Fibroblast of mammary gland (primary cell): ENCODE results near the gene ADD2.

ENCODE experiments used
- DNase-seq: peaks from one replicate; pipeline ENCODE4 v3.0.0-alpha.2; 2010; ENCODE audit warnings: low read depth
- H3K4me3 ChIP-seq: 2 replicates; pipeline ENCODE4 v1.5.1; 2011; ENCODE audit warnings: low read depth, mild to moderate bottlenecking, low read length, moderate library complexity; ENCODE audit not compliant: control insufficient read depth
- TF ChIP-seq, protein P1 (sequence below): conservative IDR thresholded peaks from 2 replicates; pipeline ENCODE4 v1.5.1; 2011; ENCODE audit warnings: low read depth, low read length, inconsistent platforms; ENCODE audit not compliant: control insufficient read depth, insufficient read depth

ADD2 gene

DNA sequence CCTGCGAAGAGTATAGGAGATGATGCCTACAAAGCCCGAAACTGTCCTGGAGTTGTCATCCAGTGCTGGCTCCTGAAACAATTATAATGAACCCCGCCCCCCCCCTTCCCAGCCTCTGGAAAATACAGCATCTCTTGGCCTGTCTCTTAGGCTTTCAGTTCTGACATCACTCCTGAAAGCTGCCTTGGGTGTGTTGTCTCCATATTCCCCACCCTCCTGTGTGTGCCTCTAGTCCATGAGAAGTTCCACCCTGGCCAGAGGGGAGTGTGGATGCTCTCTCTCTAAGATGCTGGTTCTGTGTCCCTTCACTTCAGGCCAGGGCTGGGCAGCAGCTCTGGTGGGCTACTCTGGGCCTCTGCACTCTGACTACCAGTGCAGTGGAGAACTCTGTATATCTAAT lies 155.4 kb downstream of the ADD2 start:
- no peak overlapping the region for H3K4me3 ChIP-seq
- TF ChIP-seq, protein P1, sequence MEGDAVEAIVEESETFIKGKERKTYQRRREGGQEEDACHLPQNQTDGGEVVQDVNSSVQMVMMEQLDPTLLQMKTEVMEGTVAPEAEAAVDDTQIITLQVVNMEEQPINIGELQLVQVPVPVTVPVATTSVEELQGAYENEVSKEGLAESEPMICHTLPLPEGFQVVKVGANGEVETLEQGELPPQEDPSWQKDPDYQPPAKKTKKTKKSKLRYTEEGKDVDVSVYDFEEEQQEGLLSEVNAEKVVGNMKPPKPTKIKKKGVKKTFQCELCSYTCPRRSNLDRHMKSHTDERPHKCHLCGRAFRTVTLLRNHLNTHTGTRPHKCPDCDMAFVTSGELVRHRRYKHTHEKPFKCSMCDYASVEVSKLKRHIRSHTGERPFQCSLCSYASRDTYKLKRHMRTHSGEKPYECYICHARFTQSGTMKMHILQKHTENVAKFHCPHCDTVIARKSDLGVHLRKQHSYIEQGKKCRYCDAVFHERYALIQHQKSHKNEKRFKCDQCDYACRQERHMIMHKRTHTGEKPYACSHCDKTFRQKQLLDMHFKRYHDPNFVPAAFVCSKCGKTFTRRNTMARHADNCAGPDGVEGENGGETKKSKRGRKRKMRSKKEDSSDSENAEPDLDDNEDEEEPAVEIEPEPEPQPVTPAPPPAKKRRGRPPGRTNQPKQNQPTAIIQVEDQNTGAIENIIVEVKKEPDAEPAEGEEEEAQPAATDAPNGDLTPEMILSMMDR = no peak
- DNase-seq = no peak

DNA sequence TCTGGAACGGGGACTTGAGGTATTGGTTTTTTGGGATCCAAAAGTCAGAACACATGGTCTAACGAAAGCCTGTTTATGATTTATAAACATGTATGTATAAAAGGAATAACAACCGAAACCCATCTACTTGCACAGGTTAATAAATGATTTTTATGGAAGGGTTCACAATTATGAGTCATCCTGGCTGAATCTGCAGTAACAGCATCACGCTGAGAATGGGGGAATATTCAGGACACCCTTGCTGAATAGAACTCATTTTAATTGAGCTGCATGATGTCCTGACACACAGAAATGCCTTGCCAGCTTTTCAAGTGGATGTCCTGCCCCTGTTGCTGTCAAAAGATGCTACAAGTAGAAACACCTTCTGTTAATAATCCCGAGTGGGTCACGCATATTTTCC lies 159.6 kb downstream of the ADD2 start:
- no peak for DNase-seq
- H3K4me3 ChIP-seq = no peak overlapping the region
- TF ChIP-seq, protein P1 = no peak

DNA sequence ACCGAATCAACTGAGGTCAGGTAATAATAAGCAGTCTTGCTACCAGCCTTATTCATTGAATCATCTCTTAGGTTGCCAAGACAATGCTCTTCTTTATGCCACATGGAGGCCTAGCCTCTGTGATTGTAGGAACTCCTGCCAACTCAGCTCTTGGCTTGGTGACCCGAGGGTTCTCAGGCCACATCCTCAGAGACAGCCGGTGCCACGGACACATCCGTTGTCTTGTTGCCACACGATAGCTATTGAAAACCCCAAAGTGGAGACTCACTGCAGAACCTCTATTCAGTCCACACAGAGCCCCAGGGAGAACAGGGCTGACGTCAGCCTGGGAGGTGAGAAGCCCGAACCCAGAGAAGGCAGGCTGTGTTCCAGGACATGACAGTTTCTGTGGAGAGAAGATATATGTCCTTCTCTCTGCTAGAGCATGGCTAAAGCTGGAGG lies 160.9 kb downstream of the ADD2 start:
- DNase-seq = peak; percentile 26
- TF ChIP-seq, protein P1 = no peak
- no peak overlapping the region for H3K4me3 ChIP-seq
